Neural cell (in vitro differentiated cells): ENCODE measurements around the gene SRC. TPM values are rescaled to one million over a fixed set of nuclear protein-coding genes. Genes with fewer than 3 reads are reported as not detected.
A peak's percentile ranks its signal among the peaks of the same experiment; 100 is the strongest.

Source experiments
- H2AFZ ChIP-seq: fragments of 200-600, 300-800 bp; sonication (generic), shearing (Covaris generic); 2 replicates; pipeline ENCODE4 v1.6.0; 2014; ENCODE audit warnings: low read depth, mild to moderate bottlenecking, antibody characterized with exemption, low read length, moderate library complexity
- H3F3A ChIP-seq: fragments of 200-600 bp; shearing (Covaris generic); 2 replicates; pipeline ENCODE4 v1.6.1; 2016; ENCODE audit warnings: mild to moderate bottlenecking, moderate library complexity, mixed read lengths, antibody characterized with exemption, low read length; ENCODE audit not compliant: insufficient read depth, poor library complexity, severe bottlenecking
- H3K27ac ChIP-seq: fragments of 200-600, 300-800 bp; sonication (generic), shearing (Covaris generic); 2 replicates; pipeline ENCODE4 v1.5.1; 2014; ENCODE audit warnings: mild to moderate bottlenecking, low read length, moderate library complexity
- H3K27me3 ChIP-seq: fragments of 300-800, 200-600 bp; sonication (generic), shearing (Covaris generic); 2 replicates; pipeline ENCODE4 v1.6.0; 2014; ENCODE audit warnings: mild to moderate bottlenecking, low read depth, low read length, moderate library complexity; ENCODE audit not compliant: insufficient read depth
- H3K36me3 ChIP-seq: fragments of 300-800, 200-600 bp; sonication (generic), shearing (Covaris generic); 2 replicates; pipeline ENCODE4 v1.5.1; 2014; ENCODE audit warnings: mild to moderate bottlenecking, antibody characterized with exemption, low read length, moderate library complexity; ENCODE audit not compliant: insufficient read depth
- H3K4me2 ChIP-seq: fragments of 300-800, 200-600 bp; sonication (generic), shearing (Covaris generic); 2 replicates; pipeline ENCODE4 v1.6.0; 2014; ENCODE audit warnings: mild to moderate bottlenecking, low read length
- H3K4me3 ChIP-seq: fragments of 300-800, 200-600 bp; sonication (generic), shearing (Covaris generic); 2 replicates; pipeline ENCODE4 v1.5.1; 2014; ENCODE audit warnings: mild to moderate bottlenecking, low read length, moderate library complexity
- H3K79me2 ChIP-seq: fragments of 200-600 bp; shearing (Covaris generic); replicated peaks from 2 replicates; pipeline ENCODE4 v1.6.0; 2014; ENCODE audit warnings: mild to moderate bottlenecking, low read length, moderate library complexity; ENCODE audit not compliant: insufficient read depth
- H3K9ac ChIP-seq: fragments of 300-800, 200-600 bp; sonication (generic), shearing (Covaris generic); 2 replicates; pipeline ENCODE4 v1.6.1; 2016; ENCODE audit warnings: mild to moderate bottlenecking, low read length, mixed read lengths
- H3K9me2 ChIP-seq: fragments of 200-600 bp; shearing (Covaris generic); 2 replicates; pipeline ENCODE4 v1.6.1; 2016; ENCODE audit warnings: mild to moderate bottlenecking, low read length, mixed read lengths; ENCODE audit not compliant: insufficient read depth
- H3K9me3 ChIP-seq: fragments of 200-600, 300-800 bp; sonication (generic), shearing (Covaris generic); 2 replicates; pipeline ENCODE4 v1.6.1; 2016; ENCODE audit warnings: mild to moderate bottlenecking, mixed run types, low read length, moderate library complexity, mixed read lengths
- H4K20me1 ChIP-seq: fragments of 200-600 bp; shearing (Covaris generic); 2 replicates; pipeline ENCODE4 v1.6.1; 2016; ENCODE audit warnings: mild to moderate bottlenecking, mixed run types; ENCODE audit not compliant: insufficient read depth
- CTCF ChIP-seq: fragments of 450-650 bp; IDR thresholded peaks from 2 replicates; pipeline ENCODE4 v1.5.1; 2014; ENCODE audit warnings: antibody characterized with exemption, mild to moderate bottlenecking, moderate library complexity; ENCODE audit not compliant: poor library complexity, severe bottlenecking
- EP300 ChIP-seq: fragments of 450-650 bp; conservative IDR thresholded peaks from 2 replicates; pipeline ENCODE4 v1.6.1; 2014; ENCODE audit warnings: antibody characterized with exemption, mild to moderate bottlenecking, moderate library complexity; ENCODE audit not compliant: poor library complexity, severe bottlenecking
- EZH2 ChIP-seq: fragments of 200-600, 300-800 bp; shearing (Covaris generic), sonication (generic); IDR thresholded peaks from 2 replicates; pipeline ENCODE4 v1.6.1; 2014; ENCODE audit warnings: antibody characterized with exemption, low read length, borderline replicate concordance, mild to moderate bottlenecking; ENCODE audit not compliant: insufficient read depth, poor library complexity, severe bottlenecking
- MXI1 ChIP-seq: fragments of 450-650 bp; conservative IDR thresholded peaks from 2 replicates; pipeline ENCODE4 v1.6.1; 2014; ENCODE audit warnings: antibody characterized with exemption, mild to moderate bottlenecking; ENCODE audit not compliant: poor library complexity, severe bottlenecking
- POLR2AphosphoS5 ChIP-seq: IDR thresholded peaks from 2 replicates; pipeline ENCODE4 v1.6.1; 2012
- RAD21 ChIP-seq: fragments of 450-650 bp; conservative IDR thresholded peaks from 2 replicates; pipeline ENCODE4 v1.6.1; 2014; ENCODE audit warnings: antibody characterized with exemption, mild to moderate bottlenecking, moderate library complexity
- SMC3 ChIP-seq: fragments of 450-650 bp; conservative IDR thresholded peaks from 2 replicates; pipeline ENCODE4 v1.6.1; 2014; ENCODE audit warnings: antibody characterized with exemption, mild to moderate bottlenecking, moderate library complexity; ENCODE audit not compliant: poor library complexity
- TAF1 ChIP-seq: IDR thresholded peaks from 2 replicates; pipeline ENCODE4 v1.6.1; 2012; ENCODE audit warnings: low read depth
- polyA plus RNA-seq: library from polyadenylated mRNA; depleted of rRNA; stranded (reverse); fragments of >200 nt; gene quantifications from 2 replicates; pipeline ENCODE4 v1.2.3, GENCODE V29; 2014
- TF ChIP-seq, protein P1 (sequence below): IDR thresholded peaks from 2 replicates; pipeline ENCODE4 v1.6.1; 2012; ENCODE audit warnings: borderline replicate concordance

SRC gene
- polyA plus RNA-seq, 1 donor from 2014 or later = 39.0 TPM

DNA sequence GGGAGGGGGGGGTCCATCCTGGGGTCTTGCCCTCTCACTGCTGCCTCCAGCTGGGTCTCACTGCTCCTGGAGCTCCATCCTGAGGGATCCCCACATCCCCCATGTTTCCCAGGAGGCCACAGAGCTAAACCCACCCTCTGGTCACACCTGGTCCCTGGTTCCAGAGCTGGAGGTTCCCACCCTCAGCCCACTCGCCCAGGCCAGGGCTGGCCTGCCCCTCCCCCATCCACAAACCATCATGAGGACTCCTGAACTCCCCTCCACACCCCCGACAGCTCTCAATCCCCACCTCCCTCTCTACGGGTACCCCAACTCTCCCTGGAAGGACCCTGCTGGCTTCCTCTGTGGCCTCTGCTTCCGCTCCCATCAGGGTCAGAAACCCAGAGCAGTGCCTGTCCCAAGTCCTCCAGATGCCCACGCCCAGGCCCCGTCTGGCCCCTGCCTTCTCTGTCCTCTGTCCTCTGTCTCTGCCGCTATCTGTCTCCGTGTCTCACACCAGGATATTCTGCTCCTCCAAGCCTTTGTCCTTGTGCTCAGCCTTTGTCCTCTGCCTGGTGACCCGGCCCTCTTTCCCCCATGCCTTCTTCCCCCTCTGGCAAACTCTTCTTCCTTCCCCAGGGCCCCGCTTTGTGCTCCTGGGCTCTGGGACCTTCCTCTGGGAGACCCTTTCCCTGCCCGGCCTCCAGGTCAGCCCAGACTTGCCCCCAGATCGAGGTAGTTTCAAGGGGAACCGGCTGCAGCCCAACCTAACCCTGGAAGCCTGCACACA, 74.0 kb downstream of the SRC start:
- H3K9ac ChIP-seq = peak overlapping the region; percentile 73
- no peaks in the 10 kb centered on the region for H4K20me1 ChIP-seq
- H3K9me2 ChIP-seq = no peaks in the 10 kb centered on the region
- no peak overlapping the region for H2AFZ ChIP-seq
- no peak overlapping the region for H3K4me3 ChIP-seq
- peak overlapping the region; percentile 95 for H3K27ac ChIP-seq
- TF ChIP-seq POLR2AphosphoS5 (no peak), SMC3 (no peak), EP300 (no peak), EZH2 (no peak), MXI1 (no peak), RAD21 (no peak), TAF1 (no peak)
- TF ChIP-seq, protein P1, sequence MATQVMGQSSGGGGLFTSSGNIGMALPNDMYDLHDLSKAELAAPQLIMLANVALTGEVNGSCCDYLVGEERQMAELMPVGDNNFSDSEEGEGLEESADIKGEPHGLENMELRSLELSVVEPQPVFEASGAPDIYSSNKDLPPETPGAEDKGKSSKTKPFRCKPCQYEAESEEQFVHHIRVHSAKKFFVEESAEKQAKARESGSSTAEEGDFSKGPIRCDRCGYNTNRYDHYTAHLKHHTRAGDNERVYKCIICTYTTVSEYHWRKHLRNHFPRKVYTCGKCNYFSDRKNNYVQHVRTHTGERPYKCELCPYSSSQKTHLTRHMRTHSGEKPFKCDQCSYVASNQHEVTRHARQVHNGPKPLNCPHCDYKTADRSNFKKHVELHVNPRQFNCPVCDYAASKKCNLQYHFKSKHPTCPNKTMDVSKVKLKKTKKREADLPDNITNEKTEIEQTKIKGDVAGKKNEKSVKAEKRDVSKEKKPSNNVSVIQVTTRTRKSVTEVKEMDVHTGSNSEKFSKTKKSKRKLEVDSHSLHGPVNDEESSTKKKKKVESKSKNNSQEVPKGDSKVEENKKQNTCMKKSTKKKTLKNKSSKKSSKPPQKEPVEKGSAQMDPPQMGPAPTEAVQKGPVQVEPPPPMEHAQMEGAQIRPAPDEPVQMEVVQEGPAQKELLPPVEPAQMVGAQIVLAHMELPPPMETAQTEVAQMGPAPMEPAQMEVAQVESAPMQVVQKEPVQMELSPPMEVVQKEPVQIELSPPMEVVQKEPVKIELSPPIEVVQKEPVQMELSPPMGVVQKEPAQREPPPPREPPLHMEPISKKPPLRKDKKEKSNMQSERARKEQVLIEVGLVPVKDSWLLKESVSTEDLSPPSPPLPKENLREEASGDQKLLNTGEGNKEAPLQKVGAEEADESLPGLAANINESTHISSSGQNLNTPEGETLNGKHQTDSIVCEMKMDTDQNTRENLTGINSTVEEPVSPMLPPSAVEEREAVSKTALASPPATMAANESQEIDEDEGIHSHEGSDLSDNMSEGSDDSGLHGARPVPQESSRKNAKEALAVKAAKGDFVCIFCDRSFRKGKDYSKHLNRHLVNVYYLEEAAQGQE = no peak
- no peaks in the 10 kb centered on the region for H3K27me3 ChIP-seq
- H3K36me3 ChIP-seq = no peaks in the 10 kb centered on the region
- no peaks in the 10 kb centered on the region for H3K9me3 ChIP-seq
- no peaks in the 10 kb centered on the region for H3F3A ChIP-seq
- no peak overlapping the region for H3K4me2 ChIP-seq
- H3K79me2 ChIP-seq = no peaks in the 10 kb centered on the region

- Histone ChIP-seq H3K9me3 (no peaks in the 10 kb centered on the region), H3K79me2 (no peaks in the 10 kb centered on the region), H3K9me2 (no peaks in the 10 kb centered on the region), H3K9ac (peak overlapping the region; percentile 73), H3K4me3 (no peak overlapping the region), H4K20me1 (no peaks in the 10 kb centered on the region), H3K36me3 (no peaks in the 10 kb centered on the region), H3F3A (no peaks in the 10 kb centered on the region), H3K27ac (peak overlapping the region; percentile 95), H3K4me2 (no peak overlapping the region), H2AFZ (no peak overlapping the region), H3K27me3 (no peaks in the 10 kb centered on the region)
- TF ChIP-seq POLR2AphosphoS5 (peak; percentile 26), EZH2 (no peak), MXI1 (no peak)
These were observed 74.7 kb downstream of the SRC start for GRCh38 chr20:37420610-37421009.

DNA sequence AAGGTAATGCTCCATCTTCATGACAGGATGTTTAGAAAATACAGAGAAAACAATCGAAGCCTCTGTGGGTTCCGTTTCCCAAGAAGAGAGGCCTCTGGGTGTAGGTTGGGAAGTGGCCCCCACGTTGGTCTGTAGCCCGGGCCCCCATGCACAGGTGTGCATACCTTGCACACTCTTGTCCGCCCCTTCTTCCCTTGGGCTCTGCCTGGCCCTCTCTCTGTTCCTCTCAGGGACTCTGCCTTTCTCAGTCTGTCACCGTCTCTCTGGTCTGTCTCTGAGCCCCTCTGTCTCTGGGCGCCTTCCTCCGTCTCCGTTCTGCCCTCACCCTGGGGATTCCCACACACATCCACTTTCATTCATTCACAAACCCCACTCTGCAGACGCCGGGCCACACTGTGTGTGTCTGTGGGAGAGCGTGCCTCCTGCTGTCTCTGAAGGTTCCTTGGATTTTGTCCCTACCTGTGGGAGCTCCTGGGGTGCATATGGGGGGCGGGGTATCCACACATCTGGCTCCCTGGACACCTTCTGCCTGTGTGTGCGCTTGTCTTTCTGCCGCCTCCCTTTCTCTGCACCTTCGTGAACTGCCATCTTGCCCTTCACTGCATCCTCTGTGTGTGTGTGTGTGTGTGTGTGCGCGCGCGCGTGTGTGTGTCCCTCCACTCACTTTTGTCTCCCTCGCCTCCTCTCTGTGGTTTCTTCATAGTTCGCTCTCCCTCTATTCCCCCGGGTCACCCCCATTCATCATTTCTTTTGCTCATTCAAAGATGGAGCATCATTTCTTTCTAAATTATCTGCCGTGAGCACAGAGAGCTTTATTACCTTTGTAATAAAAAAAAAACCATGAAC, 75.3 kb downstream of the SRC start:
- Histone ChIP-seq H3K4me3 (peak overlapping the region; percentile 37), H3K27ac (peak overlapping the region; percentile 95), H3K79me2 (no peaks in the 10 kb centered on the region)

More for the DNA sequence above, 75.3 kb downstream of the SRC start:
- TF ChIP-seq CTCF = no peak
- peak; percentile 9 for TF ChIP-seq MXI1
- H3K9ac ChIP-seq = peak overlapping the region; percentile 73
- peak overlapping the region; percentile 68 for H3K4me2 ChIP-seq
- H3K9me3 ChIP-seq = no peaks in the 10 kb centered on the region
- H3K9me2 ChIP-seq = no peaks in the 10 kb centered on the region
- no peaks in the 10 kb centered on the region for H4K20me1 ChIP-seq
- H3K27me3 ChIP-seq = no peaks in the 10 kb centered on the region
- no peaks in the 10 kb centered on the region for H3F3A ChIP-seq
- peak overlapping the region; percentile 19 for H2AFZ ChIP-seq
- no peaks in the 10 kb centered on the region for H3K36me3 ChIP-seq
